Heart left ventricle (tissue), 13 donors: ENCODE data around the gene FGF14.

Experiments
- POLR2A ChIP-seq, 2 donors: fragments of 450-650 bp; IDR thresholded peaks; one replicate each; pipeline ENCODE4 v1.6.1; 2017; ENCODE audit warnings: antibody characterized with exemption in 2 of 2, mild to moderate bottlenecking in 2 of 2, moderate library complexity in 2 of 2
- TF ChIP-seq, protein P1 (sequence below), 12 donors: fragments of 200-600 bp; sonication (generic) in 4 of 12; IDR thresholded peaks; one replicate each; pipeline versions ENCODE4 v1.5.0 to v1.8.0; 2018 to 2022; ENCODE audit warnings: antibody characterized with exemption in 12 of 12, mild to moderate bottlenecking in 5 of 12
- donor health status: ischemic (EF 13 %, LVEDD 7.1; RV severe dilation, severe dysfunction).
- donor health status: DM: no; HTN: yes; CAD: no.
- donor health status: DM: no; HTN: no; CAD: no.
- donor health status: ischemic (EF 25% LVEDD 6.9; RV normal size, moderate dysfunction).
- donor health status: ischemic (EF 25% LVEDD 5.7; RV mildly dilated, moderate dysfunction).
- donor health status: ischemic (EF 35%, LVEDD 5.7; RV mildly dilated, moderate dysfunction).
- donor health status: nonischemic (EF 11% LVEDD 7.7; RV severe dilation, severe dysfunction).
- donor health status: DM: yes; HTN: yes; CAD: no.
- donor health status: PGD.
- donor health status: ischemic (EF 29% LVEDD 5.4; RV normal size, mild dysfunction).
- donor health status: nonischemic (EF 23%, LVEDD 6.1; RV moderate dilation, normal function).

DNA sequence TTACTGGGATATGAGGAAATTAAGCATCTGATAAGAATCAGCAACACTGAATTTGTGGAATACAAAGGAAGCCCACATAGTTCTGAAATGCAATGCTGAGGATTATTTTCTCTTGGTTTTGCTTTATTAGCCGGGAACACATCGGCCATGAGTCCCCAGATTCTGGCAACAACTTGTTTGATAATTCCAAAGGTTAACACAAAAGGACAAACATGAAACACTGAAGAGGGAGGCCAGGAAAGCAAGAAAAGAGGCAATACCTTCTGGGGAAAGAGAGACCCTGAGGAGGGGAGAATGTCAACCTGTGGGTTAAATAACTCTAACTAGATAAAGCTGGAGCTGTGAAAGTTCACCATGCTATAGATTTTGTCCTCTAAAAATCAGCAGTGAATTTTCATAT, 663.5 kb downstream of the FGF14 start:
- TF ChIP-seq, protein P1, sequence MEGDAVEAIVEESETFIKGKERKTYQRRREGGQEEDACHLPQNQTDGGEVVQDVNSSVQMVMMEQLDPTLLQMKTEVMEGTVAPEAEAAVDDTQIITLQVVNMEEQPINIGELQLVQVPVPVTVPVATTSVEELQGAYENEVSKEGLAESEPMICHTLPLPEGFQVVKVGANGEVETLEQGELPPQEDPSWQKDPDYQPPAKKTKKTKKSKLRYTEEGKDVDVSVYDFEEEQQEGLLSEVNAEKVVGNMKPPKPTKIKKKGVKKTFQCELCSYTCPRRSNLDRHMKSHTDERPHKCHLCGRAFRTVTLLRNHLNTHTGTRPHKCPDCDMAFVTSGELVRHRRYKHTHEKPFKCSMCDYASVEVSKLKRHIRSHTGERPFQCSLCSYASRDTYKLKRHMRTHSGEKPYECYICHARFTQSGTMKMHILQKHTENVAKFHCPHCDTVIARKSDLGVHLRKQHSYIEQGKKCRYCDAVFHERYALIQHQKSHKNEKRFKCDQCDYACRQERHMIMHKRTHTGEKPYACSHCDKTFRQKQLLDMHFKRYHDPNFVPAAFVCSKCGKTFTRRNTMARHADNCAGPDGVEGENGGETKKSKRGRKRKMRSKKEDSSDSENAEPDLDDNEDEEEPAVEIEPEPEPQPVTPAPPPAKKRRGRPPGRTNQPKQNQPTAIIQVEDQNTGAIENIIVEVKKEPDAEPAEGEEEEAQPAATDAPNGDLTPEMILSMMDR (IDR thresholded peaks at IDR 0.05): no peak
- no peak for TF ChIP-seq POLR2A (IDR thresholded peaks at IDR 0.05)
